ENCODE measurements around the gene RAD51B.

GRCh38 chr14:68501171-68501570 lies 681.6 kb downstream of the RAD51B start:
- TF ChIP-seq CTCF (IDR thresholded peaks at IDR 0.05; ENCODE audit: poor library complexity) (no peak), EZH2 (IDR thresholded peaks at IDR 0.05; ENCODE audit: borderline replicate concordance) (no peak)

Measured in hepatocyte (in vitro differentiated cells).